SK-N-MC (cell line): Measurements from ENCODE around the gene RUNX2.

Experiments
- EZH2 ChIP-seq: fragments of 200-600 bp; sonication (generic); IDR thresholded peaks from one replicate; pipeline ENCODE4 v1.6.1; 2017; ENCODE audit warnings: antibody characterized with exemption
- POLR2AphosphoS5 ChIP-seq: IDR thresholded peaks from 2 replicates; pipeline ENCODE4 v1.6.1; 2012; ENCODE audit warnings: mild to moderate bottlenecking, low read depth, low read length, borderline replicate concordance

DNA sequence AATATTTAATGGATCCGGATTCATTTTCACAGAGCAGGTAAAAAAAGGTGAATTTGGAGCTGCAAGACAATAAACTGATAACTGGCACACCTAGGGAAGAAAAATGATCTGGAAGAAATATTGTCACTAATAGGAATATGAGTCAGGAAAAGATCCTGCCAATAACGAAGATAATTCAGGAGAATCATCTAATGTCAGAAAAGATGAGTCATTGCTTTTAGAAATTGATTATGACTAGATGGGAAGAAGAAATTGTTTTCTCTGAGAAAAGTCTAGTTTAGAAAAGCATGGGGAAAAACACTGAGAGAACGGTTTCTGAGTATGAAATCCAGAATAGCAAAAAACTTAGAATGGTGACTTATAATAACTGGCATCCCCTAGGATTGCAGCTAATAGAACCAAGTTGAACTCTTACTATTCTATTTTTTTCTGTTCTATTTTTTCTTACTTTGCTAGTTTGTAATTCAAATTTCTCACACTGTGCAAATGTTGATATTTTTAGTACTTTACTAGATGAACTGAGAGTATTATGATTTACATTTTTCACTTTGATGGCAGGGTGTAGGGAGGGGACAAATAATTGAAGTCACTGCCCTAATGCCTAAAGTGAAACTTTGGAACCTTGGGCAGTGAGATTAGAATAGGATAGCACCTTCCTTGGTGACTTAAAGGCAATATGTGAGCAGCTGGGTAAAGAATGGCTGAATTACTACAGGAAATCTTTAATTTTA is 87.8 kb downstream of the RUNX2 start:
- TF ChIP-seq POLR2AphosphoS5 (no peak), EZH2 (no peak)
